Measurements from ENCODE around the gene SRCAP.

Gene SRCAP

GRCh38 chr16:30722916-30723315 is 23.9 kb downstream of the SRCAP start:
- Histone ChIP-seq H3K4me3 (ENCODE audit: low read depth in 1 of 2, low read length in 2 of 2) (no peak overlapping the region), H3K27ac (ENCODE audit: low read length) (no peak overlapping the region), H3K9me3 (ENCODE audit: control insufficient read depth in 1 of 2, low read length in 2 of 2) (no peaks in the 10 kb centered on the region), H3K4me1 (ENCODE audit: control insufficient read depth in 1 of 2, insufficient read depth in 2 of 2, low read length in 2 of 2) (peaks cover 0 to 5% of the 10 kb centered on the region in 2 donors), H3K36me3 (ENCODE audit: control insufficient read depth in 1 of 2, insufficient read depth in 2 of 2, low read length in 2 of 2) (peaks cover 60 to 74% of the 10 kb centered on the region in 2 donors), H3K27me3 (ENCODE audit: low read depth, low read length) (no peaks in the 10 kb centered on the region)

DNA sequence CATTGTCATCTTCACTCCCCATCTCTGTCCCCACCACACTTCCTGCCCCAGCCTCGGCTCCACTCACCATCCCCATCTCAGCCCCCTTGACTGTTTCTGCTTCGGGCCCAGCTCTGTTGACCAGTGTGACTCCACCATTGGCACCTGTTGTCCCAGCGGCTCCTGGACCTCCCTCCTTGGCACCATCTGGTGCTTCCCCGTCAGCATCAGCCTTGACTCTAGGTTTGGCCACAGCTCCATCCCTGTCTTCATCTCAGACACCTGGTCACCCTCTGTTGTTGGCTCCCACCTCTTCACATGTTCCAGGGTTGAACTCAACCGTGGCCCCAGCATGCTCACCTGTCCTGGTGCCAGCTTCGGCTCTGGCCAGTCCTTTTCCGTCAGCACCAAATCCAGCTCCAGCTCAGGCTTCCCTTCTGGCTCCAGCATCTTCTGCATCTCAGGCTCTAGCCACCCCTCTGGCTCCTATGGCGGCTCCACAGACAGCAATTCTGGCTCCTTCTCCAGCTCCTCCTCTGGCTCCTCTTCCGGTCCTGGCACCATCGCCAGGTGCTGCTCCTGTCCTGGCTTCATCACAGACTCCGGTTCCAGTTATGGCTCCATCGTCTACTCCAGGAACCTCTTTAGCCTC is 24.9 kb downstream of the SRCAP start:
- no peaks in the 10 kb centered on the region for H3K27me3 ChIP-seq (ENCODE audit: low read depth, low read length)
- H3K27ac ChIP-seq (ENCODE audit: low read length): no peak overlapping the region
- H3K36me3 ChIP-seq (ENCODE audit: control insufficient read depth in 1 of 2, insufficient read depth in 2 of 2, low read length in 2 of 2): peaks cover 62 to 71% of the 10 kb centered on the region in 2 donors
- no peak overlapping the region for H3K4me3 ChIP-seq (ENCODE audit: low read depth in 1 of 2, low read length in 2 of 2)
- H3K4me1 ChIP-seq (ENCODE audit: control insufficient read depth in 1 of 2, insufficient read depth in 2 of 2, low read length in 2 of 2): peaks cover 0 to 7% of the 10 kb centered on the region in 2 donors
- no peaks in the 10 kb centered on the region for H3K9me3 ChIP-seq (ENCODE audit: control insufficient read depth in 1 of 2, low read length in 2 of 2)

DNA sequence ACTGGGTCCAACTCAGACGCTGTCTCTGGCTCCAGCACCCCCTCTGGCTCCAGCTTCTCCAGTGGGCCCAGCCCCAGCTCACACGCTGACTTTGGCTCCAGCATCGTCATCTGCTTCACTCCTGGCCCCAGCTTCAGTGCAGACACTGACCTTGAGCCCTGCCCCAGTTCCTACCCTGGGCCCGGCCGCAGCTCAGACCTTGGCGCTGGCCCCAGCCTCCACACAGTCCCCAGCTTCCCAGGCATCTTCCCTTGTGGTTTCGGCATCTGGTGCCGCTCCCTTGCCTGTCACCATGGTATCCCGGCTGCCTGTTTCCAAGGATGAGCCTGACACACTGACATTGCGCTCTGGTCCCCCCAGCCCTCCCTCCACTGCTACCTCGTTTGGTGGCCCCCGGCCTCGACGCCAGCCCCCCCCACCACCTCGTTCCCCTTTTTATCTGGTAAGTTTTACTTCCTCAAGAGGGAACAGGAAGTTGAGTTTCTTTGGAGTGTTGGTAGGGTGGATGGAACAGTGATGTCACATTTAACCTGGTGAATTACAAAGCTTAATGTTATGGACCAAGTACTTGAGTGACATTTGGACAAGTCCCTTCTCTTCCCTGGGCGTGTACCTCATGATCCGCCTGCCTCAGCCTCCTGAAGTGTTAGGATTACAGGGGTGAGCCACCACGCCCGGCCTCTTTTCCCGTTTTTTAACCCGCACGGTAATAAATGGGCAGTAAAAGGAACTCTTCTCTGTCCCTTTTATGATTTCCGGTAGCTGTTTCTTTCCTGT is 25.9 kb downstream of the SRCAP start:
- H3K27ac ChIP-seq (ENCODE audit: low read length): no peak overlapping the region
- no peak overlapping the region for H3K4me3 ChIP-seq (ENCODE audit: low read depth in 1 of 2, low read length in 2 of 2)
- H3K36me3 ChIP-seq (ENCODE audit: control insufficient read depth in 1 of 2, insufficient read depth in 2 of 2, low read length in 2 of 2): peaks cover 66 to 74% of the 10 kb centered on the region in 2 donors

GRCh38 chr16:30725418-30725792 is 26.4 kb downstream of the SRCAP start:
- Histone ChIP-seq H3K36me3 (ENCODE audit: control insufficient read depth in 1 of 2, insufficient read depth in 2 of 2, low read length in 2 of 2) (peaks cover 63 to 74% of the 10 kb centered on the region in 2 donors), H3K27me3 (ENCODE audit: low read depth, low read length) (no peaks in the 10 kb centered on the region), H3K27ac (ENCODE audit: low read length) (no peak overlapping the region), H3K4me3 (ENCODE audit: low read depth in 1 of 2, low read length in 2 of 2) (no peak overlapping the region), H3K4me1 (ENCODE audit: control insufficient read depth in 1 of 2, insufficient read depth in 2 of 2, low read length in 2 of 2) (peaks cover 0 to 7% of the 10 kb centered on the region in 2 donors), H3K9me3 (ENCODE audit: control insufficient read depth in 1 of 2, low read length in 2 of 2) (no peaks in the 10 kb centered on the region)

More for the DNA sequence above, 25.9 kb downstream of the SRCAP start:
- Histone ChIP-seq H3K4me1 (ENCODE audit: control insufficient read depth in 1 of 2, insufficient read depth in 2 of 2, low read length in 2 of 2) (peaks cover 0 to 7% of the 10 kb centered on the region in 2 donors), H3K27me3 (ENCODE audit: low read depth, low read length) (no peaks in the 10 kb centered on the region), H3K9me3 (ENCODE audit: control insufficient read depth in 1 of 2, low read length in 2 of 2) (no peaks in the 10 kb centered on the region)

DNA sequence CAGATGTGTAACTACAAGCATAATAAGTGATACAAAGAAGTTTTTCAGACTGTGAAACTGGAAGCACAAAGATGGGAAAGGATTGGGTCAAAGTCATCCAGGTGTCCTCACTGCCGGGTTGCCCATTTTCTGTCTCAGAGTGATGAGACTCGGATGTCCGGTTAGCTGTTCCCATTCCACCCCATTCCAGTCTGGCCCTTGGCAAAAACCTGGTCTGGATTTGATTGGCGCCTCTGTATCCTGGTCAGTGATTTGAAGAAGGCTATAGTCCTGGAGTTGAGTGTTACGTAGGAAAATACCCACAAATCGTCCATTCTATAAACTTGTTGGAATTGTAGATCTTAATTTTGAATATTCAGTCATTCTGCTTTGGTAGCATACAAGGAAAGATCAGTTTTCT is 29.4 kb downstream of the SRCAP start:
- no peaks in the 10 kb centered on the region for H3K27me3 ChIP-seq (ENCODE audit: low read depth, low read length)
- H3K27ac ChIP-seq (ENCODE audit: low read length): no peak overlapping the region
- no peak overlapping the region for H3K4me3 ChIP-seq (ENCODE audit: low read depth in 1 of 2, low read length in 2 of 2)
- H3K9me3 ChIP-seq (ENCODE audit: control insufficient read depth in 1 of 2, low read length in 2 of 2): no peaks in the 10 kb centered on the region
- H3K4me1 ChIP-seq (ENCODE audit: control insufficient read depth in 1 of 2, insufficient read depth in 2 of 2, low read length in 2 of 2): peaks cover 0 to 7% of the 10 kb centered on the region in 2 donors
- peaks cover 47 to 62% of the 10 kb centered on the region in 2 donors for H3K36me3 ChIP-seq (ENCODE audit: control insufficient read depth in 1 of 2, insufficient read depth in 2 of 2, low read length in 2 of 2)

DNA sequence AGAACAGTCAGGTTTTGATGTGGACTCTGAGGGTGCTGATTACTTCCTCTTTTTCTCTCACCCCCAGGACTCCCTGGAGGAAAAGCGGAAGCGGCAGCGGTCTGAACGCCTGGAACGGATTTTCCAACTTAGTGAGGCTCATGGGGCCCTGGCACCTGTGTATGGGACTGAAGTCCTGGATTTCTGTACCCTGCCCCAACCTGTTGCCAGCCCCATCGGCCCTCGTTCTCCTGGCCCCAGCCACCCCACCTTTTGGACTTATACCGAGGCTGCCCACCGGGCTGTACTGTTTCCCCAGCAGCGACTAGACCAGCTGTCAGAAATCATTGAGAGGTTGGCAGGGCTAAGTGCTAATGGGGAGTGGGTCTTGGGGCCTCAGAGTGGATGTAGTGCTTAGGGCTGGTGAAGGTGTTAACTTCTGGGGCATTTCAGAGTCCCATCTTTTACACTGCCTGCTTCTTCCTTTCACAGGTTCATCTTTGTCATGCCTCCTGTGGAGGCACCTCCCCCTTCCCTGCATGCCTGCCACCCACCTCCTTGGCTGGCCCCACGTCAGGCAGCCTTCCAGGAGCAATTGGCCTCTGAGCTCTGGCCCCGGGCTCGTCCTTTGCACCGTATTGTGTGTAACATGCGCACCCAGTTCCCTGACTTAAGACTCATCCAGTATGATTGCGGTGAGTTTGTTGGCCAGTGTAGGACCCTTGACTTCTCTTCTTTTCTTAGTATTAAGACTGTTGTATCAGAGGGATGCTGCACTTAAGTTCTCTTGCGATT is 30.1 kb downstream of the SRCAP start:
- Histone ChIP-seq H3K9me3 (ENCODE audit: control insufficient read depth in 1 of 2, low read length in 2 of 2) (no peaks in the 10 kb centered on the region), H3K27me3 (ENCODE audit: low read depth, low read length) (no peaks in the 10 kb centered on the region), H3K4me3 (ENCODE audit: low read depth in 1 of 2, low read length in 2 of 2) (no peak overlapping the region), H3K36me3 (ENCODE audit: control insufficient read depth in 1 of 2, insufficient read depth in 2 of 2, low read length in 2 of 2) (peaks cover 46 to 62% of the 10 kb centered on the region in 2 donors), H3K4me1 (ENCODE audit: control insufficient read depth in 1 of 2, insufficient read depth in 2 of 2, low read length in 2 of 2) (peaks cover 0 to 7% of the 10 kb centered on the region in 2 donors), H3K27ac (ENCODE audit: low read length) (no peak overlapping the region)

GRCh38 chr16:30731411-30731810 is 32.4 kb downstream of the SRCAP start:
- Histone ChIP-seq H3K4me3 (ENCODE audit: low read depth in 1 of 2, low read length in 2 of 2) (no peak overlapping the region), H3K36me3 (ENCODE audit: control insufficient read depth in 1 of 2, insufficient read depth in 2 of 2, low read length in 2 of 2) (peaks cover 49 to 58% of the 10 kb centered on the region in 2 donors)

GRCh38 chr16:30736995-30737793 is 38.2 kb downstream of the SRCAP start:
- no peaks in the 10 kb centered on the region for H3K27me3 ChIP-seq (ENCODE audit: low read depth, low read length)
- H3K9me3 ChIP-seq (ENCODE audit: control insufficient read depth in 1 of 2, low read length in 2 of 2): no peaks in the 10 kb centered on the region
- H3K4me1 ChIP-seq (ENCODE audit: control insufficient read depth in 1 of 2, insufficient read depth in 2 of 2, low read length in 2 of 2): peaks cover 10 to 21% of the 10 kb centered on the region in 2 donors
- H3K27ac ChIP-seq (ENCODE audit: low read length): no peak overlapping the region
- H3K36me3 ChIP-seq (ENCODE audit: control insufficient read depth in 1 of 2, insufficient read depth in 2 of 2, low read length in 2 of 2): peaks cover 53 to 62% of the 10 kb centered on the region in 2 donors
- H3K4me3 ChIP-seq (ENCODE audit: low read depth in 1 of 2, low read length in 2 of 2): no peak overlapping the region

More at GRCh38 chr16:30731411-30731810, 32.4 kb downstream of the SRCAP start:
- H3K9me3 ChIP-seq (ENCODE audit: control insufficient read depth in 1 of 2, low read length in 2 of 2): no peaks in the 10 kb centered on the region
- H3K27me3 ChIP-seq (ENCODE audit: low read depth, low read length): no peaks in the 10 kb centered on the region
- peaks cover 0 to 2% of the 10 kb centered on the region in 2 donors for H3K4me1 ChIP-seq (ENCODE audit: control insufficient read depth in 1 of 2, insufficient read depth in 2 of 2, low read length in 2 of 2)
- H3K27ac ChIP-seq (ENCODE audit: low read length): no peak overlapping the region

GRCh38 chr16:30737794-30738648 is 39.0 kb downstream of the SRCAP start:
- Histone ChIP-seq H3K27ac (ENCODE audit: low read length) (no peak overlapping the region), H3K27me3 (ENCODE audit: low read depth, low read length) (no peaks in the 10 kb centered on the region), H3K9me3 (ENCODE audit: control insufficient read depth in 1 of 2, low read length in 2 of 2) (no peaks in the 10 kb centered on the region), H3K4me1 (ENCODE audit: control insufficient read depth in 1 of 2, insufficient read depth in 2 of 2, low read length in 2 of 2) (peaks cover 10 to 21% of the 10 kb centered on the region in 2 donors), H3K36me3 (ENCODE audit: control insufficient read depth in 1 of 2, insufficient read depth in 2 of 2, low read length in 2 of 2) (peaks cover 55 to 61% of the 10 kb centered on the region in 2 donors), H3K4me3 (ENCODE audit: low read depth in 1 of 2, low read length in 2 of 2) (no peak overlapping the region)

Measured in muscle layer of duodenum (tissue), 2 donors.